ENCODE measurements around the gene SHE. TPM values are rescaled to one million over a fixed set of nuclear protein-coding genes. Genes with fewer than 3 reads are reported as not detected.
"Not testable (repeated sequence)": the region's sequence is repeated elsewhere in the genome, so short reads cannot be mapped to it uniquely, and the experiment has no call there.

SHE gene
- total RNA-seq, 1 donor from 2014 or later: under 0.01 TPM

DNA sequence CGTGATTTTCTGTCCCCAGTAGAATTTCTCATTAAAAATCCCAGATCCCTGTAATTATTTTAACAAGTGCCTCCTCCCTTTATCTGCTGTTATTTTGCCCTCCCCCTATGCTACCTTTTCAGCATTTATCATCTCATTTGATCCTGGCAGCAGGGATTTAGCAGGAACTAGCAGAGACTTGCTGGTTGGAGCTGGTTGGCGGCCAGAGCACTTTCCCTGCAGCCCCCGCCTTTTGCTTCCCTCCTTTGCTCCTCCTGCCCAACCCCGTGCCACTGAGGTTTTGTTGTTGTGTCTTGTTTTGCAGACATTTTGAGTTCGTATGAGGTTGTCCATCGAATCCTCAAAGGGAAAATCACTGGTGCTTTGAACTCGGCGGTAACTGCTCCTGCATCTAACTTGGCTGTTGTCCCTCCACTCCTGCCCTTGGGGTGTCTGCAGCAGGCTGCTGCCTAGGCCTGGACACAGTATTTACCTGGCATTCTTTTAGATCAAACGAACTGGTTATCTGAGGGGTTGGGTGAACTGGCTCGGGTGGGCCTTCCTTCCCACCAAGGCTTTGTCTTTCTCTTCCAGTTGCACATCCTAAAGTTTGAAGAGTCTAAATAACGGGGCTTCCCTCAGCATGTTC is 45.0 kb upstream of the SHE start:
- TF ChIP-seq CTCF (conservative IDR thresholded peaks at IDR 0.05; ENCODE audit: low read depth, low read length): no peak
- no peak for DNase-seq (ENCODE audit: low read depth)
- H3K4me3 ChIP-seq (ENCODE audit: low read depth, low read length): no peak overlapping the region

DNA sequence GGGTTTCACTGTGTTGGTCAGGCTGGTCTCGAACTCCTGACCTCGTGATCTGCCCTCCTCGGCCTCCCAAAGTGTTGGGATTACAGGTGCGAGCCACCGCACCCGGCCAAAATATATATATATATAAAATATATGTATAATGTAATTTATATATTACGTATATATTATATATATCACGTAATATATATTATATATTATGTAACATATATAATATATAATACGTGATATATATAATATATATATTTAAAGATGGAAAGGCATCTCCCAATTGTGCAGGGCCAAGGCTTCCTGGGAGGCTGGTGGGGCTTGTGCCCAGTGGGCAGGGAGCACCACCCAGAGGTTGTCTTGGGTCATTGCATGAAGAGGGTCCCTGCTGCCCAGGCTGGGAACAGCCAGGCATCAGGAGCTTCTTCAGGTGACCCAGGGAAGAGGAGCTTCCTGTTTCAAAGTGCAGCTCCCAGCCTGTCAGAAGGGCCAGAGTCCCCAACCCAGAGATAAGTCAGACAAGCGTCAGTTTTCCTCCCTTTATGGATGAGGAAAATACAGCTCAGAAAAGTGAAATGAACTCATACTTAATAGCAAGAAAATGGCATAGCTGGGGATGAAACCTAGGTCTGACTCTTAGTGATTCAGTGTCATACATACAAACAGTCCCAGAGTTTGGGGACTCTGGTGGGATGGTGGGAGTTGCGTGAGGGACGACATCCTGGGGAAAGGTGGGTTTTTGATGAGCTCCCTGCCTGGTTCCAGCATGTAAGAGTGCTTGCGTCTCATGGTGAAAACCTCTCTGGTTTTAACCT is 44.3 kb upstream of the SHE start:
- no peak overlapping the region for H3K4me3 ChIP-seq (ENCODE audit: low read depth, low read length)
- peak; percentile 82 for TF ChIP-seq CTCF (conservative IDR thresholded peaks at IDR 0.05; ENCODE audit: low read depth, low read length)
- DNase-seq (ENCODE audit: low read depth): no peak

GRCh38 chr1:154541231-154541630 is 39.0 kb upstream of the SHE start:
- no peak overlapping the region for H3K4me3 ChIP-seq (ENCODE audit: low read depth, low read length)
- TF ChIP-seq CTCF (conservative IDR thresholded peaks at IDR 0.05; ENCODE audit: low read depth, low read length): no peak
- DNase-seq (ENCODE audit: low read depth): no peak

DNA sequence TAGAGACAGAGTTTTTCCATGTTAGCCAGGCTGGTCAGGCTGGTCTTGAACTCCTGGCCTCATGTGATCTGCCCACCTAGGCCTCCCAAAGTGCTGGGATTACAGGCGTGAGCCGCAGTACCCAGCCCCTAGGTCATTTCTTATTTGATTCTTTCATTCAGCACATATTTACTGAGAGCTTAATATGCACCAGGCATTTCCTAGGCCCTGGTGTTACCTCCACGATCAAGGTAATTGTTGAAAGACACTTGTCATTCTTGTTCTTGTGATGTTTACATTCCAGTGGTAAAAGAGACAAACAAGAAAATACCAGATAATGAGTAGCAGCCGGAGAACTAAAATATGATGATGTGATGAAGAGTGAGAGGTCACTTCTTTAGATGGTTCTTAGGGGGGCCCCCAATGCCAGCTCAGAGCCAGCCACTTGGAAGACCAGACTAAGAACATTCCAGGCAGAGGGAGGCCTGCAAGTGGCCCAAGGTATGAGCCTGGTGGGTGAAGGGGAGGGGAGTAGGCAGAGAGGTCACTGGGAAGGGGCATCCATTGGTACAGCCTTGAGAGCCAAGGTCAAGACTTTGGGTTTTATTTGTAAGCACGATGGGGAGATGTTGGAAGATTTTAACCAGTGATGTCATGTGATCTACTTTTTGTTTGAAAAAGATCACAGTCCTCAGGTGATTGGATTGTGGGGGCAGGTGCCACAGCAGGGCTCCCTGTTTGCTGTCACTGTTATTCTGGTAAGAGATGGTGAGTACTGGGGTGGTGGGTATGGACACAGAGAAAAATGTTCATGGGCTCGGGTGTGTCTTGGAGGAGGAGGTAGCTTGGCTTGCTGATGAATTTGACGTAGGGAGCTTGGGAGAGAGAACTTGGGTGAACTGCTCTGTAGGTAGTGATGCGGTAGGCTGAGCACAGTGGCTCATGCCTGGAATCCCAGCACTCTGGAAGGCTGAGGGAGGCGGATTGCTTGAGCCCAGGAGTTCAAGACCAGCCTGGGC is 37.6 kb upstream of the SHE start:
- DNase-seq (ENCODE audit: low read depth): no peak
- no peak for TF ChIP-seq CTCF (conservative IDR thresholded peaks at IDR 0.05; ENCODE audit: low read depth, low read length)

GRCh38 chr1:154536570-154536969 is 34.4 kb upstream of the SHE start:
- TF ChIP-seq CTCF (conservative IDR thresholded peaks at IDR 0.05; ENCODE audit: low read depth, low read length): no peak
- DNase-seq (ENCODE audit: low read depth): no peak
- no peak overlapping the region for H3K4me3 ChIP-seq (ENCODE audit: low read depth, low read length)

More for the DNA sequence above, 37.6 kb upstream of the SHE start:
- no peak overlapping the region for H3K4me3 ChIP-seq (ENCODE audit: low read depth, low read length)

DNA sequence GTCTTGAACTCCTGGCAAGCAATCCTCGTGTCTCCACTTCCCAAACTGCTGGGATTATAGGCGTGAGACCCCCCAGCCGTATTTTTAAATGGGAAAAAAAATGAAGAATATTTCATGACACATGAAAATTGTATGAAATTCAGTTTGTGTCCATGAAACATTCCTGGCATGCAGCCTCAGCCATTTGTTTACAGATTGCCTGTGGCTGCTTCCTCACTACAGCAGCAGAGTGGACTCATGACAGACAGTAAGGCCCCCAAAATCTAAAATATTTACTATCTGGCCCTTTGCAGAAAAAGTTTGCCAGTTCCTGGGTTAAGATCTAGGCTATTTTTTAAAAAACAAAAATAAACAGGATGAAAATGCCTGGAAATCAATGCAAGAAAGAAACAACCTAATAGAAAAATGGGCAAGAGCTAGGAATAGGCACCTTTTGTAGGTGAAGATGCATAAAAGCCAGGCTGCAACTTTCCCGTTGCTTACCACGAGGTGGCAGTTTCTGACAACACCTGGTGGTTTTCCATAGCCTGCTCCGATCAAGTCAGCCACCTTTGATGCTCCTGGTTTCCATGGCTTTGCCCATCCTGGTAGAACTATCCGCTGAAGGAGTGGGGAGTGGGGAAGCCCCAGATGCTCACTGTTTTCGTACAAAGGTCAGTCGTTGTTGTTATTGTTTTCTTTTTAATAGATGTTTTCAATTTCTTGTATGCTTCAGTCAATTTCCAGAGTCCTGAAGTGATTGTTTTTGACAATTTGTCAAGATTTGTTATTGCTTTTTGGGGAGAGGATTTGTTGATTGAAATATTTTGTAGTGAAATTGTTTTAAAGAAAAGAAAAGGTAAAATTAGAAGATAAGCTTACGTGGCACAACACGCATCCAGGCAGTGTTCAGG is 32.0 kb upstream of the SHE start:
- no peak for DNase-seq (ENCODE audit: low read depth)
- peak; percentile 74 for TF ChIP-seq CTCF (conservative IDR thresholded peaks at IDR 0.05; ENCODE audit: low read depth, low read length)
- H3K4me3 ChIP-seq (ENCODE audit: low read depth, low read length): no peak overlapping the region

GRCh38 chr1:154531950-154532349 is 29.7 kb upstream of the SHE start:
- not testable (repeated sequence) for H3K4me3 ChIP-seq (ENCODE audit: low read depth, low read length); DNase-seq (ENCODE audit: low read depth)
